Neural progenitor cell (in vitro differentiated cells): ENCODE data around the gene ATF7IP. TPM values are rescaled to one million over a fixed set of nuclear protein-coding genes. Genes with fewer than 3 reads are reported as not detected.

Experiments used
- DNase-seq: peaks from one replicate; pipeline ENCODE4 v3.0.0-alpha.2; 2016; ENCODE audit warnings: low spot score
- H2AFZ ChIP-seq: fragments of 200-600 bp; sonication (generic); replicated peaks from 2 replicates; pipeline ENCODE4 v1.6.1; 2016; ENCODE audit warnings: antibody characterized with exemption
- H3F3A ChIP-seq: fragments of 200-600 bp; sonication (generic); 2 replicates; pipeline ENCODE4 v1.6.1; 2016; ENCODE audit warnings: antibody characterized with exemption, low read depth
- H3K27ac ChIP-seq: fragments of 200-600 bp; sonication (generic); 2 replicates; pipeline ENCODE4 v1.5.1; 2016; ENCODE audit warnings: mild to moderate bottlenecking
- H3K27me3 ChIP-seq: fragments of 200-600 bp; sonication (generic); 2 replicates; pipeline ENCODE4 v1.6.1; 2016; ENCODE audit warnings: mild to moderate bottlenecking, moderate library complexity
- H3K36me3 ChIP-seq: fragments of 200-600 bp; sonication (generic); 2 replicates; pipeline ENCODE4 v1.5.1; 2016
- H3K4me1 ChIP-seq: fragments of 200-600 bp; sonication (generic); 2 replicates; pipeline ENCODE4 v1.6.1; 2016; ENCODE audit warnings: mixed run types
- H3K4me2 ChIP-seq: fragments of 200-600 bp; sonication (generic); 2 replicates; pipeline ENCODE4 v1.6.1; 2016
- H3K4me3 ChIP-seq: fragments of 200-600 bp; sonication (generic); 2 replicates; pipeline ENCODE4 v1.5.1; 2016
- H3K79me2 ChIP-seq: fragments of 200-600 bp; sonication (generic); 2 replicates; pipeline ENCODE4 v1.6.1; 2016; ENCODE audit warnings: low read depth
- H3K9ac ChIP-seq: fragments of 200-600 bp; sonication (generic); 2 replicates; pipeline ENCODE4 v1.6.1; 2016
- H3K9me3 ChIP-seq: fragments of 200-600 bp; sonication (generic); 2 replicates; pipeline ENCODE4 v1.5.1; 2016; ENCODE audit warnings: low read depth
- H4K20me1 ChIP-seq: fragments of 200-600 bp; sonication (generic); 2 replicates; pipeline ENCODE4 v1.6.1; 2016; ENCODE audit warnings: low read depth
- H3K27ac Mint-ChIP-seq: 3 replicates; pipeline ENCODE4 v1.8.0; 2021; ENCODE audit warnings: mixed read lengths
- H3K27me3 Mint-ChIP-seq: 2 replicates; pipeline ENCODE4 v1.8.0; 2022; ENCODE audit warnings: low read depth, mild to moderate bottlenecking, inconsistent platforms, moderate library complexity, mixed read lengths; ENCODE audit not compliant: insufficient read depth
- H3K36me3 Mint-ChIP-seq: 3 replicates; pipeline ENCODE4 v1.8.0; 2021; ENCODE audit warnings: mixed read lengths
- H3K4me1 Mint-ChIP-seq: 3 replicates; pipeline ENCODE4 v1.8.0; 2021; ENCODE audit warnings: mixed read lengths
- H3K4me3 Mint-ChIP-seq: 3 replicates; pipeline ENCODE4 v1.8.0; 2021; ENCODE audit warnings: mild to moderate bottlenecking, moderate library complexity, mixed read lengths
- H3K9me3 Mint-ChIP-seq: 3 replicates; pipeline ENCODE4 v1.8.0; 2020; ENCODE audit warnings: mixed read lengths
- EZH2 ChIP-seq: fragments of 200-600 bp; sonication (generic); IDR thresholded peaks from 2 replicates; pipeline ENCODE4 v1.6.1; 2017; ENCODE audit warnings: antibody characterized with exemption, mild to moderate bottlenecking, moderate library complexity
- EZH2phosphoT487 ChIP-seq: fragments of 200-600 bp; sonication (generic); IDR thresholded peaks from 2 replicates; pipeline ENCODE4 v1.6.1; 2017; ENCODE audit warnings: antibody characterized with exemption
- total RNA-seq: library from RNA; depleted of rRNA; stranded (reverse); fragments of >200 nt; gene quantifications from 2 replicates; pipeline ENCODE4 v1.2.3, GENCODE V29; 2015; ENCODE audit warnings: low replicate concordance
- TF ChIP-seq, protein P1 (sequence below): fragments of 200-600 bp; sonication (generic); IDR thresholded peaks from 2 replicates; pipeline ENCODE4 v1.5.1; 2017; ENCODE audit warnings: antibody characterized with exemption, mild to moderate bottlenecking

Gene ATF7IP
- total RNA-seq, 1 donor from 2014 or later = 187 TPM

DNA sequence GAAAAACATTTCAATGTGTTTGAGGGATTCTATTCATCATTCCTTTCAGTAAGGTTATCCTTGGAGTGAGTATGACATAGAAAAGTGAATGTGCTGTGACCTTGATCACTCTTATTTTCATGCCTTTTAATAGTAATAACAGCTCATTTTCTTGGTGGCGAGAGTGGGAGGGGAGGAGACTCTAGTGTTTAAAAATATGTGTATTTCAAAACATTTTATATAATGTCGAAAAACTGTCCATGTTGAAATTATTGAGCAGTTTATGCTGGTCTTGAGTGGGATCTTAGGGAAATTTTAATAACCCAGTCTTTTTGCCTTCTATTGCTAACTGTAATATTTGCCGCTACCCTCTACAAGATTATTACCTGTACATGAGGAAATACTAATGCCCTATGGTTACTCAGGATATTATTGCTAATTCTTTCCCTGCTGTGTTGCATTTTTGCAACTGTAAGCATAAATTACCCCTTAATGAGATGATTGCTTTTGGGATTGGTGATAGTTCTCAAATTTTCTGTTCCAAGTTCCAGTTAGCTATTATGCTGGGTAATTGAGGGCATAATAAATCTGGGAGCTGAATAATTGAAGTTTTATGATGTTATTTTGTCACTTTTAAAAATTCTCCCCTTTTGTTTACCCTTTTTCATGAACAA, 21.9 kb downstream of the ATF7IP start:
- H3K79me2 ChIP-seq = peaks cover 100% of the 10 kb centered on the region
- Mint-ChIP-seq H3K4me3 (no peak overlapping the region), H3K4me1 (peaks cover 9% of the 10 kb centered on the region), H3K27me3 (no peaks in the 10 kb centered on the region), H3K9me3 (peaks cover 69% of the 10 kb centered on the region), H3K36me3 (peaks cover 65% of the 10 kb centered on the region), H3K27ac (no peak overlapping the region)
- H3K27me3 ChIP-seq = no peaks in the 10 kb centered on the region
- peaks cover 15% of the 10 kb centered on the region for H3K36me3 ChIP-seq
- H2AFZ ChIP-seq = no peak overlapping the region
- peaks cover 45% of the 10 kb centered on the region for H3K4me1 ChIP-seq
- H3K27ac ChIP-seq = no peak overlapping the region
- no peaks in the 10 kb centered on the region for H3K9me3 ChIP-seq
- no peak overlapping the region for H3K4me3 ChIP-seq
- no peak for DNase-seq
- H3K9ac ChIP-seq = no peak overlapping the region
- peaks cover 62% of the 10 kb centered on the region for H3F3A ChIP-seq
- no peaks in the 10 kb centered on the region for H4K20me1 ChIP-seq
- H3K4me2 ChIP-seq = peak overlapping the region; percentile 68
- TF ChIP-seq EZH2 = no peak
- TF ChIP-seq, protein P1, sequence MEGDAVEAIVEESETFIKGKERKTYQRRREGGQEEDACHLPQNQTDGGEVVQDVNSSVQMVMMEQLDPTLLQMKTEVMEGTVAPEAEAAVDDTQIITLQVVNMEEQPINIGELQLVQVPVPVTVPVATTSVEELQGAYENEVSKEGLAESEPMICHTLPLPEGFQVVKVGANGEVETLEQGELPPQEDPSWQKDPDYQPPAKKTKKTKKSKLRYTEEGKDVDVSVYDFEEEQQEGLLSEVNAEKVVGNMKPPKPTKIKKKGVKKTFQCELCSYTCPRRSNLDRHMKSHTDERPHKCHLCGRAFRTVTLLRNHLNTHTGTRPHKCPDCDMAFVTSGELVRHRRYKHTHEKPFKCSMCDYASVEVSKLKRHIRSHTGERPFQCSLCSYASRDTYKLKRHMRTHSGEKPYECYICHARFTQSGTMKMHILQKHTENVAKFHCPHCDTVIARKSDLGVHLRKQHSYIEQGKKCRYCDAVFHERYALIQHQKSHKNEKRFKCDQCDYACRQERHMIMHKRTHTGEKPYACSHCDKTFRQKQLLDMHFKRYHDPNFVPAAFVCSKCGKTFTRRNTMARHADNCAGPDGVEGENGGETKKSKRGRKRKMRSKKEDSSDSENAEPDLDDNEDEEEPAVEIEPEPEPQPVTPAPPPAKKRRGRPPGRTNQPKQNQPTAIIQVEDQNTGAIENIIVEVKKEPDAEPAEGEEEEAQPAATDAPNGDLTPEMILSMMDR = no peak
- TF ChIP-seq EZH2phosphoT487 = no peak

DNA sequence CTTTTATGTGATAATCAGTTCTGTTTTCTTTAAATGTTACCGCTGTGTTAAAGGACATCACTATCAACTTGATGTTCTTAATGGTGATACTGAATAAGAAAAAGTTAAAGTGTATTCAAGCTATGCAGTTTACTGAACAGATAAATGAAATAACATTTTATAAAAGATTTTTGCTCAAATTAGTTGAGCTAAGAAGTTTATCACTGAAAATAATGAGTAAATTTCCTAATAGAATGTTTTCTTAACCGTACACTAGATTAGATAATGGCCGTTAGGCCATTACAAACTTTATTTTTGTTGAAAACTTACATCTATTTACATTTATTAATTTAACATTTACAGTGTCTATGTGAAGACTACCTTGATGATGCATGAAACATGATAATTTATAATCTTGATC, 25.0 kb downstream of the ATF7IP start:
- Histone ChIP-seq H3F3A (peaks cover 54% of the 10 kb centered on the region), H3K27ac (peak overlapping the region; percentile 85), H3K9ac (no peak overlapping the region), H3K9me3 (no peaks in the 10 kb centered on the region), H3K4me2 (no peak overlapping the region), H3K36me3 (peaks cover 15% of the 10 kb centered on the region), H4K20me1 (no peaks in the 10 kb centered on the region), H3K27me3 (no peaks in the 10 kb centered on the region), H2AFZ (no peak overlapping the region), H3K79me2 (peaks cover 100% of the 10 kb centered on the region), H3K4me1 (peaks cover 56% of the 10 kb centered on the region), H3K4me3 (no peak overlapping the region)
- Mint-ChIP-seq H3K27ac (no peak overlapping the region), H3K36me3 (peaks cover 70% of the 10 kb centered on the region), H3K4me3 (no peak overlapping the region), H3K4me1 (no peaks in the 10 kb centered on the region), H3K9me3 (peaks cover 70% of the 10 kb centered on the region), H3K27me3 (no peaks in the 10 kb centered on the region)
- TF ChIP-seq EZH2 (no peak), EZH2phosphoT487 (no peak)
- TF ChIP-seq, protein P1 = no peak
- no peak for DNase-seq

DNA sequence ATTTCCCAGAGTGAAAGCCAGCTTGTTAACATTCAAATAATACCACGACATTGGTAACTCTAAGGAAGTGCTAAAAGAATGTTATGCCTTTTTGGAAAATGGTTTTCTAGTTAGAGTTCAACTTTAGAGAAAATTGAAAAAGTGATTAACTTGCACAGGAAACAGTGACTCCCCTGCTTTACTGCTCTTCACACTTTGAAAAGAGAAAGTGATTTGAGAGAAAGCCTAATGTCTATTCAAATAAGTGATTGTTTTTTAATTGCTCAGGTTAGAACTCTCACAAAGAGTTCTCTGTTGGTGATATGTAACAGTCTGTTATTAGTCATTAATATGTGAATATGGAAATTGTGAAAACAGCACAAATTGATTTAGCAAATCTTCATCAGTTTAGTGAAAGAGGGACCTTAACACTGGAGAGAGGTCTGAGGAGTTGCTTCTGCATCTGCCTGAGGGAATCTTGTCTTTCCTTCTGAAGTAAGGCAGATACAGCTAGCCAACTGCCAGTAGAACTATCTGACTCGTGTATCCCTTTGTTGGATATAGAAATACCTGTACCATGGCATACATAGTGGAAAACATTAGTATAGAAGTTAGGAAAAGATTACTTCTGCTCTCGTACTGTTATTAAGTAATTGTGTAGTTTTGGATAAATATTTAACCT, 25.5 kb downstream of the ATF7IP start:
- no peak overlapping the region for H3K27ac Mint-ChIP-seq

More for the DNA sequence above, 25.5 kb downstream of the ATF7IP start:
- H3K4me3 Mint-ChIP-seq = no peak overlapping the region
- peaks cover 49% of the 10 kb centered on the region for H3F3A ChIP-seq
- H3K27me3 ChIP-seq = no peaks in the 10 kb centered on the region
- peaks cover 56% of the 10 kb centered on the region for H3K4me1 ChIP-seq
- H3K9me3 ChIP-seq = no peaks in the 10 kb centered on the region
- no peak overlapping the region for H3K9ac ChIP-seq
- H3K4me3 ChIP-seq = no peak overlapping the region
- peak overlapping the region; percentile 85 for H3K27ac ChIP-seq
- H3K27me3 Mint-ChIP-seq = no peaks in the 10 kb centered on the region
- TF ChIP-seq, protein P1 = no peak
- no peak for TF ChIP-seq EZH2phosphoT487
- TF ChIP-seq EZH2 = no peak
- H3K36me3 Mint-ChIP-seq = peaks cover 72% of the 10 kb centered on the region
- no peak overlapping the region for H2AFZ ChIP-seq
- DNase-seq = no peak
- H3K4me1 Mint-ChIP-seq = no peaks in the 10 kb centered on the region
- H3K79me2 ChIP-seq = peaks cover 100% of the 10 kb centered on the region
- peaks cover 15% of the 10 kb centered on the region for H3K36me3 ChIP-seq
- no peak overlapping the region for H3K4me2 ChIP-seq
- peaks cover 72% of the 10 kb centered on the region for H3K9me3 Mint-ChIP-seq
- H4K20me1 ChIP-seq = no peaks in the 10 kb centered on the region
